Hematopoietic multipotent progenitor cell treated with erythropoietin and hydrocortisone succinate and interleukin-3 and kit ligand, for 6 days (in vitro differentiated cells): ENCODE results near the gene ZNF629.
A peak's percentile ranks its signal among the peaks of the same experiment; 100 is the strongest.

Experiments
- DNase-seq: peaks from one replicate; pipeline ENCODE4 v3.0.0-alpha.2; 2015

The ZNF629 gene

DNA sequence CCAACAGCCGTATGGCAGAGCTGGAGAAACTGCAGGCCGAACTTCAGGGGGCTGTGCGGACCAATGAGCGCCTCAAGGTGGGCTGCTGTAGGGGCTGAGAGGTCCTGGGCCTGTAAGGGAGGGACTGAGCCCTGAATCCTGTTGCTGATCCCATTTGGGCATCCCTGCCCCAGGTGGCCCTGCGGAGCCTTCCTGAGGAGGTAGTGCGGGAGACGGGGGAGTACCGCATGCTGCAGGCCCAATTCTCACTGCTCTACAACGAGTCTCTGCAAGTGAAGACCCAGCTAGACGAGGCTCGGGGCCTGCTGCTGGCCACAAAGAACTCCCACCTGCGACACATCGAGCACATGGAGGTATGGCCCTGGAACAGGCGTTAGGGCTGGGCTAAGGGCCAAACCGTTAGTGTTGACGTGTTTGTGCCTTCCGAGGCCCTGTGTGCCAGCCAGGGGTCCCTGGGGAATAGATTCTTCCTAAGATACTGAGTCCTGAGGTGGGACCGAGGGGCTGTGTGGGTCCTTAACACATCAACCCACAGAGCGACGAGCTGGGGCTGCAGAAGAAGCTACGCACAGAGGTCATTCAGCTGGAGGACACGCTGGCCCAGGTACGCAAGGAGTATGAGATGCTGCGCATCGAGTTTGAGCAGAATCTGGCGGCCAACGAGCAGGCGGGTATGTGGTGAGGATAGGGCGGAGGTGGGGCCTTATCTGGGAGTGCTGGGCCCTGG is 20.6 kb downstream of the ZNF629 start:
- DNase-seq, result peak; percentile 94

DNA sequence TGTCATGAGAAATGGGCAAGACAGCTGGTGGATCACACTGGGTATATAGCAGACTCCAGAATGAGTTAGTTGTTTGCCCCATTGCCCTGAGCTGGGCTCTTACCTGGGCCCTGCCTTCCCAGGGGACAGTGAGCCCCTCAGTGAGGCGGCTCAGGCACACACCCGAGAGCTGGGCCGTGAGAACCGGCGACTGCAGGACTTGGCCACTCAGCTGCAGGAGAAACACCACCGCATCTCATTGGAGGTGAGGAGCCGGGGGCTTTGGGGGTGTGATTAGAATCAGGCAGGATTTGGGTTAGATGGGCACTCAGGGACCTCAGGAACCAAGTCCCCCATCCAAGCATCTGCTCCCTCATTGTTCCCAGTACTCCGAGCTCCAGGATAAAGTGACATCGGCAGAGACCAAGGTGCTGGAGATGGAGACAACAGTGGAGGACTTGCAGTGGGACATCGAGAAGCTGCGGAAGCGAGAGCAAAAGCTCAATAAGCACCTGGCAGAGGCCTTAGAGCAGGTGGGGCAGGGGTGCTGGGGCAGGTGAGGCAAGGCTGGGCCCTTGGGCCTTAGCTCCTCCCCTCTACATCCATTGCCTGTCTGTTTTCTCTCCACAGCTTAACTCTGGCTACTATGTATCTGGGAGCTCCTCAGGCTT is 22.1 kb downstream of the ZNF629 start:
- no peak for DNase-seq

DNA sequence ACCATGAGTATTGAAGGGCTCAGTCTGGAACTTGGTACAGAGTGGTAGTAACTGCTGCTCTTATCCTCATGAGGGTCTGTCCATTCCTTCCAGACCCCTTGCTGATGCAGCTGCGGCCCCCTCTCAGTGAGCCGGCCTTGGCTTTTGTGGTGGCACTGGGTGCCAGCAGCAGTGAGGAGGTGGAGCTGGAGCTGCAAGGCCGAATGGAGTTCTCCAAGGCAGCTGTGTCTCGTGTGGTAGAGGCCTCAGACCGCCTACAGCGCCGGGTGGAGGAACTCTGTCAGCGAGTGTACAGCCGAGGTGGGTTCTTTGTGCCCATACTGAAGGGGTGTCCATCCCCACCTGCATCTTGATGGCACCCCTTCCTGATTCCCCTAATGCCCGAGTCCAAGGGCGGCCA is 22.9 kb downstream of the ZNF629 start:
- DNase-seq, result no peak

DNA sequence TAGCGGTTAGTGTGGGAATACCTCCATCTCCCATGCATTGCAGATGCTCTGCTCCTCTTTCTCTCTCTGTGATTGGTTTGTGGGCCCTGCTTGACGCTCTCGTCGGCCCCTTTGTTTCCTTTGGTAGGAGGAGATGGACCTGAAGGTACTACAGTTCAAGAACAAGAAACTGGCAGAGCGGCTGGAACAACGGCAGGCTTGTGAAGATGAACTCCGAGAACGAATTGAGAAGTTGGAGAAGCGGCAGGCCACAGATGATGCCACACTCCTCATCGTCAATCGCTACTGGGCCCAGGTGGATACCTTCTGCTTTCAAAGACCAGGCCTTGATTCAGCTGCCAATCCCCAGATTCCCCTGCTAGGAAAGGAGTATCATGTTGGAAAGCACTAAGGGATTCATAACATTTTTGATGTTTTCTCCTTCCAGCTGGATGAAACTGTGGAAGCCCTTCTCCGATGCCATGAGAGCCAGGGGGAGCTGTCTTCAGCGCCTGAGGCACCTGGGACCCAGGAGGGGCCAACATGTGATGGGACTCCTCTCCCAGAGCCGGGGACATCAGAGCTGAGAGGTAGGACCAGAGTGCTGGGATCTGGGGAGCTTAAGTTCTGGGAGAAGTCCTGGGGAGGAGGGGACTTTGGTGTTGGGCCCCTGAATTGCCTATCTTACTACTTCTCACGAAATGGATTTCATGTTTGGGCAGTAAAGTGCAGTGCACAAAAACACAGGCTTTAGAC is 23.8 kb downstream of the ZNF629 start:
- no peak for DNase-seq

DNA sequence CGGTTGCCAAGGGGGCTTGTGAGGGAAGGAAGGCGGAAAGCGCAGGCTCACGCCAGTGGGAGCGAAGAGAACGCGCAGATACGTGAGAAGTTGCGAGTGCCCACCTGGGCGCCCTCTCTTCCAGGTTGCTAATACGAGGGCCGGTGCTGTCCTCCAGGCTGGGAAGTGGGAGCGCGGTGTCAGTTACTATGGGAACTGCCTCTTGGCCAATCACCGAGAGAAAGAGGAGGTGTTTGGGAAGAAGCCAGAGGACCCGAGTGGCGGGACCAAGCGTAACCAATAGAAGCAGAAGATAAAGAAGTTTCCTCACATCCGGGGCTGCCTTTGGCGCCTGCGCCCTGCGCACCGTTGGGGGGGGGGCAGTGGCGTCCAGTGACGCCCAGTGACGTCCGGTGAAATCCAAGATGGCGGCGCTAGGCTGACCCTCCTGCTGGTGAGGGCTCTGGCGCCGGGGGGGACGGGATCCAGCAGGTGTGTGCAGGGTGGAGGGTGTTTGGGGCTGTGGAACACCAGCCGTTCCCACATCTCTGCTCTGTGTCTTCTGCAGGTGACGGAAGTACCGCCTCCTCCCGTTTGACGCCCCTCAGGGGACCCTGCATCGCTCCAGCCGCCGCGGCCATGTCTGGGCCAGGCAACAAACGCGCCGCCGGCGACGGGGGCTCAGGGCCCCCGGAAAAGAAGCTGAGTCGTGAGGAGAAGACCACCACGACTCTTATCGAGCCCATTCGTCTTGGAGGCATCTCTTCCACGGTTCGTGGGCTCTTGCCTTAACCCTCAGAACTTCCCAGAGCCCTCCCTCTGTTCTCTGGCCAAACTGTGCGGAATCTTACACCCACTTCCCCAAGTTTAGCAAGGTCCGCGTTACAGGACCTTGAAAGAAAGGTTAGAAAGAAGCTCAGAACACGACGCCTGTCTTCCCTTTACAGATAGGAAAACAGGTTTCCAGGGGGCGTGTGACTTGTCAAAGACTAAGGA is 24.8 kb downstream of the ZNF629 start, which contains the start of the genes CFAP119 and RNF40:
TSS of gene CFAP119 (minus strand) at position 135 of the 975 bp plus-strand sequence. CDS start 314 bp downstream, outside the sequence.
TSS of gene RNF40 (plus strand) at position 395 of the 975 bp plus-strand sequence. CDS start at position 619, 224 bp downstream.
- DNase-seq, result peak; percentile 99

DNA sequence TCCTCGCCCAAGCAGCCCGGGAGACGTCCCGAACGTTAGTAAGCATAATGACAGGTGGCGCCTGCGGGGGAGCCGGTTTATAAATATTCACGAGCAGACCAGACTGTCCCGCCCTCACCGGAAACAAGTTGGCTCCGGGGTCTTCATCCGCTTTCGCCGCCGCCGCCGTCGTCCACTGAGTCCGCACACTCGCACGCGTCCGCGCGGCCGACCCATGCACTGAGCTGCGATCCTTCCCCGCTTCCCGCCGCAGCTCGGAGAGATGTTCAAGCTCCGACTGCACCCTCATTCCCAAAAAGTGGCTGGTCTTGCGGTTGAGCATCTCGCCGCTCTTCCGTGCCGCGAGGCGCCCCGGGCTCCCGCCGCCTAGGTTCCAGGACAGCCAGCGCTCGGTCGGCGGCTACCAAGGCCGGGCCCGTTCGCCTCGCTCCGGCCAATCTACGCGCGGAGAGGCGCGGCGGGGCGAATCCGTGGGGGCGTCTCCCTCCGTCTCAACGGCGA is 25.5 kb downstream of the ZNF629 start:
- DNase-seq, result peak; percentile 76

DNA sequence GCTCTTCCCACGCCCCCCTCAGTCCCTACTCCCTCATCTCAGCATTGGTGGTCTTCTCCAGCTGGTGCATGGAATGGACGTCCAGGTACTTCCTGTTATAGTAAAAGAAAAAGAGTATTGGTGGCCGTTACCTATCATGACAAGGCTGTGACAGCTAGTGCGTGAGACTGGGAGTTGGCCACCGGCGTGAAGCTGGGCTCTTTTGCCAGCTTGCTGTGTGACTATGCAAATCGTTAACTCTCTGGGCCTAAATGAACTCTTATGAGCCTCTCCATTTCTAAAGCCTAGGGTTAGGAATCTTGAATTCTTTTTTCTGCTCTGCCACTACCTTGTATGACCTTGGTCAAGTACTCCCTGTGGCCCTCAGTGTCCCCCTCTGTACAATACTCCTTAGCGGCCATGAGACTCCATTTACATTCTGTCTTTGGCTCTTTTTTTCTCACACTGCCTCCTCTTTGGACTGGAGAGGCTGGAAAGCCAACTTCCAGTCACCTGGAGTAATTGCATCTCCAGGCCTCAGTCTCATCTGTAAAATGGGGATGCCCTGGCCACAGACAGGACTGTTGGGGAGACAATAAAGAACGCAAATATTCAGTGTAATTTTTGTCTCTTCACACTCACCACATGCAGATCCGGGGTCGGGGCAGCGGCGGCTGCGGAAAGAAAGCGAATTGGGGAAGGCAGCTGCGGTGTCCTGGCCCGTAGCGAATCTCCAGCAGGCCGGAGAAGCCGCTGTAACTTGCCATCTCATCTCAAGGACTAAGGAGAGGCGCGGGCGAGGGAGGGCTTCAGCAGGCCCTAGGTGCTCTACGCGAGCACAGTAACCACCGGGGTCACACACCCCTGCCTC is 26.2 kb downstream of the ZNF629 start:
- peak; percentile 29 for DNase-seq

DNA sequence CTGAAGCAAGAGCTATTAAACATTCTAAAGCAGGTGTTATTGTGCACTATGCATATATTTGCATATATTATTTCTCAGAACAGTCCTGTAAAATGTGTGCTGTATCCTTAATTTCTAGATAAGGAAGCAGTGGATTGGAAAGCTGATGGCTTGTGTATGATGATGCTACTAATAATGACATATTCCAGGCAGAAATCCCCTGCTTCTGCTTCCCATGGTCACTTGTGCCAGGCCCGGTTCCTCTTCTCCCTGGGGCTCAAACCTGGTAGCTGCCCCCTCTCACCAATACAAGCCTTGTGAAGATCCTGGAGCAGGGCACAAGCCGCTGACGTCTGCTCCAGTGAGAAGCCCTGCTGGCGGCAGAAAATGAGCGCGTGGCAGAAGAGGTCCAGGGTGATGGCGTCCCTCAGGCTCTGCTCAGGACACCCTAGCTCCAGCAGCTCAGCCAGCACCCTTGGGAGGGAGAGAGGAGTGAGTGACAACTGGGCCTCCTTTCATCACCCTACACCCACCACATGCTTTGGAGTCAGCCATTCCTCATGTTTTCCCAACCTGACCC is 26.9 kb downstream of the ZNF629 start:
- no peak for DNase-seq

DNA sequence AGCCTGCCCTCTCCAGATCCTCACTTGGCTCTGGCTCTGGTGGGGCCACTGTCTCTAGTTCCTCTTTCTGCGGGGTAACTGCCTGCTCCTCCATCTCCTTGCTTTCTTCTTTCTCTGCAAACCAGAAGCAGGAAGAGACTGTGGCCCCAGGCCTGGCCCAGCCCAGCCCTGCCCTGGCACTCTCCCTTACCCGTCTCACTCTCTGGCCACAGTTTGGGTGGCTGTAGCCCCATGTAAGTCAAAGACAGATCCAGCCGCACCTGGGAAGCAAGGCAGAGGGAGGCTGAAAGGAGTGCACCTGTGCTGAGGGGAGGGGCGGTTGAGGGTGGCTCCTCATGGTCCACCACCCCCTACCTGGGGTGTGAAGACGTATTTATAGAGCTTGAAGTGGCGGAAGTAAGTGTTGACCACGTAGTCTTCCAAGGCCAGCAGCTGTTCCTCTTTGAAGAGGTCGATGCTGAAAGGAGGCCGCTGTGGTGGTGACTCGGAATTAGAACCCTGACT is 28.0 kb downstream of the ZNF629 start:
- peak; percentile 76 for DNase-seq

DNA sequence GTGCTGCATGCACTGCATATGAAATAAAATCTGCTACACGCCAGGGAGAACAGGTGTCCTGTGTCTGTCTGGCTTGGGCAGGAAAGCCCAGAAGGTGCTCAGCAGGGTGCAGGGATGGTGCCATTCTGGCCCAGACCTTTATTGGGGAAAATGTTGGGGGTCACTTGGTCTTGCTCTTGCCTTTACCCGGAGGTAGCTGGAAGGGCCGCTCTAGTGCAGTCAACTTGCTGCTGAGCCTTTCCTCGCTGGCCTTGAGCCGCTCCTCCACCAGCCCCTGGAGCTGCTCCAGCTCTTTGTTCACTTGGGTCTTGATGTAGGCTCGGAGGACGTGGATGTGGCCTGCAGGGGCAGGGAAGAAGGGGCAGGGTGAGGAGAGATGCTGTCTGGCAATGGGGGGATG is 29.7 kb downstream of the ZNF629 start:
- DNase-seq, result no peak

DNA sequence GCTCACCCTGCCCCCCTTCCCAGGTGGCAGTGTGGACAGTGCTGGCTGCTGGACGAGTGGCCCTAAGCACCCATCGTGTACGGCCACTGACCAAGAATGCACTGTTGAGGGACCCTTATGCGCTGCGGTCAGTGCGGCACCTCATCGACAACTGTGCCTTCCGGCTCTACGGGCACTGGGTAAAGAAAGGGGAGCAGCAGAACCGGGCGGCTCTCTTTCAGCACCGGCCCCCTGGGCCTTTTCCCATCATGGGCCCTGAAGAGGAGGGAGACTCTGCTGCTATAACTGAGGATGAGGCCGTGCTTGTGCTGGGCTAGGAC is 30.3 kb downstream of the ZNF629 start:
- DNase-seq, result no peak

DNA sequence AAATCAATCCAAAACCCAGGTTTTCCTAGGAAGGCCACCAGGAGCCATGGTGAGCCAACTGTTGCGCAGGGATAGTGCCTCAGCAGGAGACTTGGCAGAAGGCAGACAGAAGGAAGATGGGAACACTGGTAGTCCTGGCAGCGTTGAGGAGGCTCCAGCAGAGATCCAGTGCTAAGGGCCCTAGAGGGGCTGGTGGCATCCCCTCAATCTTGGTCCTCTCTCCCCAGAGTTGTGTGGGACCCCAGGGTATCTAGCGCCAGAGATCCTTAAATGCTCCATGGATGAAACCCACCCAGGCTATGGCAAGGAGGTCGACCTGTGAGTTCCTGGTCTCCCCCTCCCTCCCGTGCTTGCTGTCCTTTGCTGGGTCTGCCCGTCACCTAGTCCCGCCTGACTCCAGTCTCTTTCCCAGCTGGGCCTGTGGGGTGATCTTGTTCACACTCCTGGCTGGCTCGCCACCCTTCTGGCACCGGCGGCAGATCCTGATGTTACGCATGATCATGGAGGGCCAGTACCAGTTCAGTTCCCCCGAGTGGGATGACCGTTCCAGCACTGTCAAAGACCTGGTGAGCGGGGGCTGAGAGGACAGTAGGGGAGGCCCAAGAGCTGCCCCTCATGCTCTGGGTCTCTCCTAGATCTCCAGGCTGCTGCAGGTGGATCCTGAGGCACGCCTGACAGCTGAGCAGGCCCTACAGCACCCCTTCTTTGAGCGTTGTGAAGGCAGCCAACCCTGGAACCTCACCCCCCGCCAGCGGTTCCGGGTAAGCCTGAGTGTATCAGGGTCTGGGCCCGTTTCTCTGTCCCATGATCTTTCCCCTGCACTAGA is 30.8 kb downstream of the ZNF629 start:
- DNase-seq, result no peak

DNA sequence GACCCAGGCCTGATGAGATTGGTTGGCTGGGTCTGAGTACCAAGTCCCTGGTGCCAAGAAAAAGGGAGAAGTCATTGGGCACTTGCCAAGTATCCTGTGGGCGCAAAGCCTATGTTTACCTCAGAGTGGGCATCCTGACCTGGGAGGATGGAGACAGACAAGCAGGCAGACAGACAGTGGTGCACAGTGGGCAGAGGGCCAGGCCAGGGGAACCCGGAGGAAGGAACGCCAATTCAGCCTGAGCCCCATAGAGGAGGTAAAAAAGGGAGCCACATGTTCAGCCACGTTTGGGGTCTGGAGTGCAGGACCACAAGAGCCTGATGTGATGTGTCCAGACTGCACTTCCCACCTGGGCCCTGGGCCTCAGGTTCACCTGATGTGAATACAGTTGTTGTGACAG is 33.4 kb downstream of the ZNF629 start:
- no peak for DNase-seq

DNA sequence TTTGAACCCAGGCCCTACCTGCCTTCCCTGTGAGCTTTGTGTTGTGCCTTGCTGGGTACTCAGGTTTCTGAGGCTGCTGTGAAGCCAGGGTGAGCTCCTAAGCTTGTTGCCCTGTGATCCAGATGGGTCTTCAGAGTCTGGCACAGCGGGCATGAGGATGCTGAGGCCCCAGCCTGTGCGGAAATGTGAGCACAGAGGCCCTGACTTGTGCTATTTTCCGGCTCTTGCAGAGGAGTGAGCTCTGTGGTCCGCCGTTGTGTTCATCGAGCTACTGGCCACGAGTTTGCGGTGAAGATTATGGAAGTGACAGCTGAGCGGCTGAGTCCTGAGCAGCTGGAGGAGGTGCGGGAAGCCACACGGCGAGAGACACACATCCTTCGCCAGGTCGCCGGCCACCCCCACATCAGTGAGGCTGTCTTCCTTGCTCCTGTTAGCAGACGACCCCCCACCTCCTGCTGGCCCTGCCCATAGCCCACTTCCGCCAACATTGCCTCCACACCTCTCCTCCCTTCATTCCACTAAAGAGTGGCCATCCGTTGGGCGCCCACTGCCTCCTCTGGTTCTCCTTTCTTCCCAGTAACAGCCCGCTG is 36.0 kb downstream of the ZNF629 start:
- DNase-seq, result no peak

DNA sequence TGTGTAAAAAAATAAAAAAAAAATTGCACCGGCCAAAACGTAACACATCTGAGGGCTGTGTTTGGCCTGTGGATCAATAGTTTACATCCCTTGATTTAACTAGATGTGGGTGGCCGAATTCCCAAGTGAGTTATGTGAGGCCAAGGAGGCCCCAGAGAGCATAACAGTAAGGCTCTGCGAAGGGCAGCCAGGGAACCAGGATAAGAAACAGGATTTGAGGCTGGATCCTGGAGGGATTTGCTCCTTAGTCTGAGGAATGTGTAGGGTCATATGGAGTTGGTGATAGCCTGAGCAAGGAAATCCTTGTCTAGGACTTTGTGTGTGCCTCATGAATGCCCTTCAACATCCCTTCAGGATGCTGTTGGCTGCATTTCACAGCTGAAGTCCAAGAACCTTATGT is 36.8 kb downstream of the ZNF629 start:
- no peak for DNase-seq

DNA sequence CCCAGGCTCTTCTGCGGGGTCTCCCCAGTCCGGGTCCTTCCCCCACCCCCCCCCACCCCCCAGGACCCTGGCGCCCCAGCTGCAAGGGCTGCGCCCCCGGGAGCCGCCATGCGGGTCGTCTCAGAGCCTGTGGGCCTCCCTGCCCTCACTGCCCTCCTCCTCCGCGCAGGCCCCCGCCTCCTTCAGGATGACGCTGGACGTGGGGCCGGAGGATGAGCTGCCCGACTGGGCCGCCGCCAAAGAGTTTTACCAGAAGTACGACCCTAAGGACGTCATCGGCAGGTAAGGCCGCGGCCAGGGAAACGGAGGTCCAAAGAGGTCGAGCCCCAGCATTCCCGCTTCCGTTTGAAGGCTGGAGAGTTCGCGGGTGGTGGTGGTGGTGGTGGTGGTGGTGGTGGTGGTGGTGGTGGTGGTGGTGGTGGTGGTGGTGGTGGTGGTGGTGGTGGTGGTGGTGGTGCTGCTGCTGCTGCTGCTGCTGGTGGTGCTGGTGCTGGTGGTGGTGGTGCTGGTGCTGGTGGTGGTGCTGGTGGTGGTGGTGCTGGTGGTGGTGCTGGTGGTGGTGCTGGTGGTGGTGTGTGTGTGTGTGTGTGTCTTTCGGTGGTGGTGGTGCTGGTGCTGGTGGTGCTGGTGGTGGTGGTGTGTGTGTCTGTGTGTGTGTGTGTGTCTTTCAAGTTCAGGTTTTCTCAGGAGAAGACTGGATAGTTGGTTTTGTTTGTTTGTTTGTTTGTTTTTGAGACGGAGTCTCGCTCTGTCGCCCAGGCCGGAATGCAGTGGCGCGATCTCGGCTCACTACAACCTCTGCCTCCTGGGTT is 38.2 kb downstream of the ZNF629 start:
- DNase-seq, result peak; percentile 48

DNA sequence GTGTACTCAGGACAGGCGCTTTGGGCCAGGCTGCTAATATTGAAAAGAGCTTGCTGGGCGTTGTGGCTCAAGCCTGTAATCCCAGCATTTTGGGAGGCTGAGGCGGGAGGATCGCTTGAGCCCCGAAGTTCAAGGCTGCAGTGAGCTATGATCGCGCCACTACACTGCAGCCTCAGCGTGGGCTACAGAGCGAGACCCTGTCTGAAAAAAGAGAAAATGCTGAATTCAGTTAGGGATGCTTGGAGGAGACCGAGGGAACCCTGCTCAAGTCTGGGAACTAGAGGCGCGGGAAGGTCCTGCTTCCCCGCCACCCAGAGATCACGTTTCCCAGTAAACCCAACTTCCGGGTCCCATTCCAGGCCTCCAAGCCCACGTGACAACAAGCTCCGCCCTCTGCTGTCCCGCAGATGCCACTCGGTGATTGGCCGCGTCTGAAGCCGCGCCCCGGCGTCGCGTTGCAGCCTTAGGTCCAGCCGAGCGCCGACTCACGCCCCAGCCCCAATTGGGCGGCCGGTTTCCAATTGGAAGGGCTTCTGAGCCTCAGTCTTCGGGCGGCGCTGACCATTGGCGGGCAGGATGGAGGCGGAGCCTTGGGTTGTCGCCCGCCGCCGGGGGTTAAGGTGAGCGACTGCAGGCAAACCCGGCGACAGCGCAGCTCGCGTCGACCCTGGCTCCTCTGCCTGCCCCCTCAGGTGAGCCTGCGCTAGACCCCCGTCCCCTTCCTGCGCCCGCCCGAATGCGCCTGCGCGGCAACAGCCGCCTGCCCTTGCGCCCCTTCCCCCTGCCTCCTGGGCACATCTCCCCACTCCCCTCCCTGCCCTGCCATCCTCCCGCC is 39.0 kb downstream of the ZNF629 start, which contains the start of gene PHKG2:
TSS of gene PHKG2 (plus strand) at position 627 of the 835 bp plus-strand sequence. CDS start 396 bp downstream, outside the sequence.
- peak; percentile 99 for DNase-seq

DNA sequence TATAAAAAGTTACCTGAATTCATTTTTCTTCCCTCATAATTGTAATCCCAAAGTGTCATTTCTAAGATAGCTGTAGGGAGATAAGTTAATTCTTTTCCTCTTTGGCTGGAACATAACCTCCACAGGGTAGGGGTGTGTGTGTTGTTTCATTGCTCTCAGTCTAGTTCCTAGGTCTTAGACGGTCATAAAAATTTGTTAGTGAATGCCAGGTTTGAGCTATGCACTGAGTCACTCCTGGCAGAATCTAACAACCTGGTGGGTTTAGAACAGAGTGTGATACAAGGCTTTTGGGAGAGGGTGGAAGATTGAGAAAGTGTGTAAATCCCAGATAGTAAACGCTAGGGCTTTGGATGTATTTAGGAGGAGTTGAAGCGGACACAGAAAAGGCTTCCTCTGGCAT is 39.7 kb downstream of the ZNF629 start:
- no peak for DNase-seq
